Embryonic facial prominence (tissue), 1 donor: ENCODE results near the gene PLD4.
"Not testable (repeated sequence)": the region's sequence is repeated elsewhere in the genome, so short reads cannot be mapped to it uniquely, and the experiment has no call there.

ENCODE experiments used
- DNase-seq: peaks from one replicate; pipeline ENCODE4 v3.0.0-alpha.2; 2016; ENCODE audit errors: extremely low spot score

The PLD4 gene

DNA sequence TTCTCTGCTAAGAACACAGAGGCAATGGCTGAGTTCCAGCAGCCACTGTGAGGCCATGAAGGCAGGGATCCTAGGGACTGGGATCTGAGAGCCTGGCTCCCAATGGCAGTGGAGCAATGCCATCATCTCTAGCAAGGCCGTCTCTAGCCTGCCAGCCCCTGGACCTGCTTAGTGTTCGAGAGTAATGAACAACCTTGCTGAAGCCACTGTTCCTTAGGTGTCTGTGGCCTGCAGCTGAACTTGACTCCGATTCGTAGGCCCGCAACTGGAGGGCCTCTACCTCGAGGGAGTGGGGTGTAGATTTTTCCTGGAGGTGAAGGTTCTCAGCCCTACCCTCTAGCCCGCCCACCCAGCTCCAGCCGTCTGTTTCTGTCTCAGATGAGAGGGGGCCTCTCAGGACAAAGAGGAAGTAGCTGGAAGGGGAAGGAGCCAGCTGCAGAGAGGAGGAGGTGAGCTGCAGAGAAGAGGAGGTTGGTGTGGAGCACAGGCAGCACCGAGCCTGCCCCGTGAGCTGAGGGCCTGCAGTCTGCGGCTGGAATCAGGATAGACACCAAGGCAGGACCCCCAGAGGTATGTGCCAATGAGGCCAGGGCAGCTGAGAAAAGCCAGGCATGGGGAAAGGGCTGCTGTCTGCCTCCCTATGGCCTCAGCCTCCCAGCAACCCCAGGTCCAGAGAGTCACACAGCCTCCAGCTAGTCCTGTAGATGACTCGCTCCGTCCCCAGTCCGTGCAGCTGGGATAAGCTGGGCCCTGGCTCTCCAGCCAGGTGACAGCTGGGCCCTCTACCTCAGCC is at the start of gene PLD4:
TSS of gene PLD4 (plus strand) at position 459 of the 793 bp plus-strand sequence. CDS start 2,262 bp downstream, outside the sequence.
- DNase-seq: no peak

GRCh38 chr14:104875412-104875751 is 49.3 kb upstream of the PLD4 start:
- no peak for DNase-seq

- no peak for DNase-seq
Measured at GRCh38 chr14:104875811-104876210, 48.9 kb upstream of the PLD4 start.

GRCh38 chr14:104876251-104876699 is 48.4 kb upstream of the PLD4 start:
- DNase-seq: no peak

DNA sequence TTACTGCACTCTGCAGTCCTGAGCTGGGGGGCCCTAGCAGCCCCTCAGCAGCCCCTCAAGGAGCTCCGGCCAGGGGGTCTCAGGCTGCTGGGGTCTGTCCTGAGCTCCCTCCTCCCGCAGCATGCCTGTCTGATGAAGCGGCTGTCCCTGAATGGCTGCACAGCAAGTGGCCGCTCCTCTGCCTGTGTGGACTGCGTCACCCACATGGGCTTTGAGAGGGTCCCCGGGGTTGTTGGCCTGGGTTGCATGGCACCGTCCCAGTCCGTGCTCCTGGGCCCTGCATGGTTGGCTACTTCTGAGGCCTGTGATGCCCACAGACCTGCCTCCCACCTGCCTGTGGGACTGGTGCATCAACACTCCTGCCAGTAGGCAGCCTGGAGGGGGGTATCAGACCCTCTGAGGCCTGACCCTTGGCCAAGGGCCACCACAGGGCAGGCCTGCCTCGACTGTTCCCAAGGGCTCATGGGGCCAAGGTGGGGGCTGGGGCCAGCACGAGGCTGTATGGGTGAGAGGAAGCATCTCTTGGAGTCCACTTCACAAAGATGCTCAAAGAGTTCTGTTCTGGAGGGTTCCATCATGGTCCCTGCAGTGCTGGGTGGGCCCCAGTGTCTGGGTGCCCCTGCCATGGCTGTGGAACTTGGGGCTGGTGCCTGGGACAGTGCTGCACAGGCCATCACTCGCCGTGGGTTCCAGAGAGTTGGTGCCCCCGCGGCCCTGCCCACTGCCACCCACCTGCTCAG is 47.4 kb upstream of the PLD4 start:
- no peak for DNase-seq

GRCh38 chr14:104877806-104878550 is 46.7 kb upstream of the PLD4 start:
- DNase-seq: no peak

DNA sequence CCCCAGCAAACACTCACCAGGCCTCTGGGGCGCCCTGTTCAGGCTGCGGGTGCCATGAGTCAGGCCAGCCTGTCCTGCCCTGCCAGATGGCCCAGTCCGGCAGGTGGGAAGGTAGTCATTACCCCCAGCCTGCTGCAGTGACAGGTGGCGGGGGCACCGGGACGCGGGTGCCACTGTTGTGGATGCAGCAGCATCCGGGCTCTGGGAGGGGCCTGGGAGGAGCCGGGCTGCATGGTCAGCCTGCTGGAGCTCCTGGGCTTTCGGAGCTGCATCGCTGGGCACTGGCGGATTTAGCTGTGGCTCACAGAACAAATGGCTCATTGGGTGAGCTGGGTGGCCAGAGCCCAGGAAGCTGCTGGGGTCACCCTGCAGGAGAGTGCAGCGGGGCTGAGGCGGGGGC is 46.1 kb upstream of the PLD4 start:
- no peak for DNase-seq

DNA sequence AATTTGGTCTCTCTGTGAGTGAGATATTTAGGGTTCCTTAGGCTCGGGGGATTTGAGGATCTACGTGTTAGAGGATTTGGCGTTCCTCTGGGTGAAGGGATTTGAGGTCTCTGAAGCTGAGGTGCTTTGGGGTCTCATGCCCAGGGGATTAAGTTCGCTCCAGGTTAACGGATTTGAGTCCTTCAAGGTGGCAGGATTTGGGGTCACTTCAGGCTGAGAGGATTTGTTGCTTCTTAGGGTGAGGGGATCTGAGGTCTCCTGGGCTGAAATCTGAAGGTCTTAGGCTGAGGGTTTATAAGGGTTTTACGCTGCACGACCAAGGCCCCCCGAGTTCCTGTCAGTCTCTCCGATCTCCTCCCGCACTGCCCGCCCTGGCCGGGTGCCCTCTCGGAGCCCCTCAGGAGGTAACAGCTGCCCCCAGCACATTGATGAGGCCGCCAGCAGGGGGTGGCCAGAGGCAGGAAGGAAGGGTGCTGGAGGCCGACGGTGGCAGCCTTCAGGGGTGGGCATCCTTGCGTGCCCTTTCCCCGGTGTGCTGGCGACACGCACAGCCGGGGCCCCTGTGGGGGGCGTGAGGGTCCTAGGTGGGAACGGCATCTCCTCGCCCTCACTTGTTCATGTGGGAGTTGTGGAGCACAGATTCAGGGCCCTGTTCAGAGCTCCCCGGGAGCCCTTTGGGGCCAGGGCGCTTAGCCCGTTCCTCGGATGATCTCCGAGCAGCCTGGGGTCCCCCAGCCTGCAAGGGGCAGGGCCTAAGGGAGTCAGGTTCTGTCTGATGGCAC is 45.3 kb upstream of the PLD4 start:
- no peak for DNase-seq

DNA sequence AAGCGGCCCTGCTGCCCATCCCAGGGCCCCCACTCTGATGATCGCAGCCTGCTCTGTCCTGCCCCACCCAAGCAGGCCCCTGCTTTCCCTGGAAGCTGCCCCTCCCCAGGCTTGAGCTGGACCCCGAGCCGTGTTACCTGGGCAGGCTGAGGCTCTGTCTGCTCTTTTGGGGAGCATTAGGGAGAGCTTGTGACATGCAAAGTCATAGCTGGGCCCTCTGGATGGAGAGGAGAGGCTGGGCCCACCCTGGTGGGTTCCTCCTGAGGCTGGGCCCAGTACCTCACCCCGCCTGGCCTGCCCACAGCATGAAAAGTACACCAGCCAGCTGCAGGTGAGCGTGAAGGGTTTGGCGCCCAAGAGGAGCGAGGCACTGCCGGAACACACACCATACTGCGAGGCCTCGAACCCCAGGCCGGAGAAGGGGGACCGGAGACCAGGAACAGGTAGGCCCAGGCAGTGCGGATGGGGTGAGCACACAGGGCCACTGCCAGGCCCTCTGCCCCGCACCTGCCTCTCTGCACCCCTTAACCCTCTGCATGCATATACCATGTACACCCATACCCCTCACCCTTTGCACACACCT is 44.6 kb upstream of the PLD4 start:
- no peak for DNase-seq

DNA sequence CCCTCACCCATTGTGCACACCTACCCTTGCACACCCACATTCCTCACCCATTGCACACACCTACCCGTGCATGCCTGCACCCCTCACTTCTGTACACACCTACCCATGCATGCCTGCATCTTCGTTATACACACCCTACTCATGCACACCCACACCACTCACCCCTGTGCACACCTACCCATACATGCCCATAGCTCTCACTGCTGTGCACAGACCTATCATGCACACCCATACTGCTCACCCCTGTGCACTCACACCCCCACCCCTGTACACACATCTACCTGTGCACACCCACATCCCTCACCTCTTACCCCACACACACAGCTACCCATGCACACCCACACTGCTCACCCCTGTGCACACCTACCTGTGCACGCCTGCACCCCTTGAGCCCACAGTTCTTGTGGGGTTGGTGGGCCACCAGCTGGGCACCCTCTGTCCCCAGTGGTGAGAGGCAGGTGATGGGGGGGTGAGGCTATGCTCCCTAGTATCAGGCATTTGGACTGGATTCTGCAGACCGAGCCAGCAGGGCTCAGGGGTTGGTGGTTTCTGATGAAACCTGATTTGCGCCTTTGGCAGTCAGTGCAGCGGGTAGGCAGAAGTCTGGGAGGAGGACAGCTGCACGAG is 44.0 kb upstream of the PLD4 start:
- DNase-seq: no peak

- no peak for DNase-seq
Measured at GRCh38 chr14:104881369-104881979, 43.2 kb upstream of the PLD4 start.

DNA sequence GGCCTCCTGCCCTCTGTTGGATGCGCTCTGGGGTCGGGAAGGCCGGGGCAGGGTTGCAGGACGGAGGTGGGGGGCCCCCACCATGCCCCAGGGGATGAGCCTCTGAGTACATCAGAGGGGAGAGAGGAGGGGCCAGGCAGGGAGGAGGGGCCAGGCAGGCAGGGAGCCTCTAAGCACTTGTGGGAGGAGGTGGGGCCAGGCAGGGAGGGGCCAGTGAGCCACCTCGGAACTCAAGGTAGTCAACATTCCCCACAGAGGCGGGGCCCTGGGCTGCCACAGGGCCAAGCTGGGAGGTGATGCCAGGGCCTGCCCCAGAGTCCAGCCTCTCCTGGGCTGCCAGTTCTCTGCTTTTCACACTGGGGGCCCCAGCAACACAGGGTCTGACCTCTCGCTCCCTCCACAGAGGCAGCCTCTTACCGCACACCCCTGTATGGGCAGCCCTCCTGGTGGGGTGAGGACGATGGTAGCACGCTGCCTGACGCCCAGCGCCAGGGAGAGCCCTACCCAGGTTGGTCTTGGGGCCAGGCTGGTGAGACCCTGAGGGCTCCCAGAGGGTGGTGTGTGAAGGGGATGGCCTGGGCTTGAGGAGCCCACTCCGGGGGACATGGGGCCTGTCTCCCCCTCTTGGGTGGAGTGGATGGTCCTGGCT is 42.2 kb upstream of the PLD4 start:
- DNase-seq: no peak

DNA sequence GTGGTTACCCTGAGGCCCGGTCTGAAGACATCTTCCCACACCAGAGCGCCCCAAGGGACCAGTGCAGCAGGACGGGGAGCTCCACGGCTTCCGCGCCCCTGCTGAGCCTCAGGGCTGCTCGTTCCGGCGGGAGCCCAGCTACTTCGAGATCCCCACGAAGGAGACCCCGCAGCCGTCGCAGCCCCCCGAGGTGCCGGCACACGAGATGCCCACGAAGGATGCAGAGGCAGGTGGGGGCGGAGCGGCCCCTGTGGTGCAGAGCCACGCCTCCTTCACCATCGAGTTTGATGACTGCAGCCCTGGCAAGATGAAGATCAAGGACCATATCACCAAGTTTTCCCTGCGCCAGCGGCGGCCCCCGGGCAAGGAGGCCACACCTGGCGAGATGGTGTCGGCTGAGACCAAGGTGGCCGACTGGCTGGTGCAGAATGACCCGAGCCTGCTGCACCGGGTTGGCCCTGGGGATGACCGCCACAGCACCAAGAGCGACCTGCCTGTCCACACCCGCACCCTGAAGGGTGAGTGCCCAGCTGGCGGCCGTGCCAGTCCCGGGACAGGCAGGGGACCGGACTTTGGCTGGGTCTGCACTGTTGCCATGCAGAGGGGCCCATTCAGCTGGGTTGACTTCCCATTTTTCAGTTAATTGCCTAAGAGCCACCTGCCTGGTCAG is 41.6 kb upstream of the PLD4 start:
- DNase-seq: no peak

- no peak for DNase-seq
Measured at GRCh38 chr14:104883681-104884361, 40.9 kb upstream of the PLD4 start.

- DNase-seq: not testable (repeated sequence)
Measured at GRCh38 chr14:104884381-104884780, 40.3 kb upstream of the PLD4 start.

DNA sequence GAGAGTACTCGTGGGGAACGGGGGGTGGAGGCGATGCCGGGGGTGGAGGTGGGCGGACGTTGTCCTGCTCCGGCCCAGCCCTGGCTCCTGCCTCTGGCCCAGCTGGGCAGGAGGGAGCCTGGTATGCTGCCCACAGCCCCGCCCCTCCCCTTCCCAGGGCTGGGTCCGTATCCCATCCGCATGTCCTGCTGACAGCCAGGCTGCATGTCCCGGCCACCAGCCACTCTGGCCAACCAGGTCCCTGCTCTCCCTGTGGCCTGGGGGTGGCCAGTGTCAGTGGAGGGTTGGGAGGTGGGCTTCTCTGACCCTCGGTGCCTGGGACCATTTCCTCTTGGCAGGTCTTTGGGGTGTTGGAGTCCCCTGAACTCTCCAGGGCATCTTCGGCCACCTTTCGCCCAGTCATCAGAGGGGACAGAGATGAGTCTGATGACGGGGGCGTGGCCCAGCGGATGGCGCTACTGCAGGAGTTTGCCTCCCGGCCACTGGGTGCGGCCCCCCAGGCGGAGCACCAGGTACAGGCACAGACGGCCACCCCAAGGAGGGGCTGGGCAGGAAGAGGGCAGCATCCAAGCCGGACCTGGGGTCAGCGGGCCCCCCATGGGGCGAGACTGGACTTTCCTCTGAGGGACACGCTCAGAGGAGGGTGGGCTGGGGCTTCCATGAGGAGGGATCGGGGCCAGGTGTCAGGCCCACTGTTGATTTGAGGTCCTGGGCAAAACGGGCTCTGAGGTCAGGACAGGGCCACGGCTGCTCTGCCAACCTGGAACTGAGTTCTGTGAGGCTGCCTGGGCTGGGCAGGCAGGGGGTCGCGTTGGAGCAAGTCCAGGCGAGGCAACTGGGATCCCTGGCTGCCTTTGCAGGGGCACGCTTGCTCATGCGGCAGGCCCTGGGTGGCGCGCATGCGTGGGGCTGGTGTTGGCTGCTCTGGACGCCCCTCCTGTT is 39.4 kb upstream of the PLD4 start:
- no peak for DNase-seq

GRCh38 chr14:104885973-104886689 is 38.5 kb upstream of the PLD4 start:
- no peak for DNase-seq
